CD4-positive, alpha-beta T cell treated with Interleukin-17A for 4 hours (primary cell): ENCODE data around the gene TMEM238.
"Not testable (repeated sequence)": the region's sequence is repeated elsewhere in the genome, so short reads cannot be mapped to it uniquely, and the experiment has no call there.

Experiments used
- DNase-seq: peaks from one replicate; pipeline ENCODE4 v3.0.0-alpha.2; 2020; ENCODE audit warnings: mixed read lengths

The TMEM238 gene, protein sequence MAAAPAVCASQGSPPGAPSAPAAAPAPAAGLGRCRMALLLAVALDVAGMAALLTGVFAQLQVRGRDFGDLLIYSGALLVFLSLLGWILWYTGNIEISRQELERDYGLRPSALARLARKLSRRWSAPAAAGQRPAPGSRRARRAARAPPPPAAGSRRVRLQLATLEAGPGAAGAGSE

DNA sequence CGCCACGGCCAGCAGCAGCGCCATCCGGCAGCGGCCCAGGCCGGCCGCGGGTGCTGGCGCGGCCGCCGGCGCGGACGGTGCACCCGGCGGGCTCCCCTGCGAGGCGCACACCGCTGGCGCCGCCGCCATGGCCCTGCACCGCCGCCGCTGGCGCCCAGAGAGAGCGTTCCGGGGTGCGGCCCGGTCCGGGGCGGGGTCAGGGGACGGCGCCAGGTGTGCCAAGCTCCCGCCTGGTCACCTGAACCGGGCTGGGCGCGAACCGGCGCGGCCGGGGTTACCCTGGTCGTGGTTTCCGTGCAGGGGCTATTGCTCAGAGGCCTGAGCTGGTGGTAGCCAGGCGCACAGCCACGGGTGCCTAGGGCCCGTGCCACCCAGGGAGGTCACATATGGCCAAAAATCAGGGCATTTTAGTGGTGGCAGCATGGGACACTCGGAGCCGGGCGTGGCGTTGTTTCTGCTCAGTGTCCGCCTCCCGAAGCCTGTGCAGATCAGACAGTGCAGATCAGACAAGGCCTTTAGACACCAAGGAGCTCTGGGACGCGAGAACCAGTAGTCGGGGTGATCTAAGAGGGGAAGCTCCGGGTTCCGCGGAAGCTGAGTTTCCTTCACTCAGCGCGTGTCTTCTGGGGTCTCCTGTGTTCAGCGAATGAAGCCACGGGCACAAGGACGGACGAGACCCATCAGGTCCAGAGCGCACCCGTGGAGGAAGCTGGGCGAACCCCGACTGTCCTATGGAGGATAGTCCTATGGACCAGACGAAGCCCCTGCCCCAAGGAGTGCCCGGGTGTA is at the start of gene TMEM238:
TSS of gene TMEM238 (minus strand) at position 162 of the 789 bp plus-strand sequence. CDS start at position 129, 33 bp downstream.
- peak; percentile 56 for DNase-seq

DNA sequence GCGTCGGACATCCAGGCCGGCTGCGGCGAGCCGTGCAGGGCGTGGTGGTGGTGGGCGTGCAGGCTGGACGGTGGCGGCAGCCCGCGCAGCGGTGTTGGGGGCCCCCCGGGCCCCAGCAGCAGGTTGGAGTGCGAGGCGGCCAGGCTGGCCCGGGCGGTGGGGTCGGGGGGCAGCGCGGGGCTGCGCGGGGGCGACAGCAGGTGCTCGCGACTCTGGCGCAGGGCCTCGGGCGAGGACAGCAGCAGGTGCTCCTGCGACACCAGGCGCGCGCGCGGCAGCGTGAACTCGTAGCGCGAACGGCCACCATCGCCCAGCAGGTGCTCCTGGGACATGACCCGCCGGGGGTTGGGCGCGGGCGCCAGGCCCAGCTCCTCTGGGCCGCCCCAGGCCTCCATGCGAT is 49.2 kb upstream of the TMEM238 start:
- DNase-seq: no peak

DNA sequence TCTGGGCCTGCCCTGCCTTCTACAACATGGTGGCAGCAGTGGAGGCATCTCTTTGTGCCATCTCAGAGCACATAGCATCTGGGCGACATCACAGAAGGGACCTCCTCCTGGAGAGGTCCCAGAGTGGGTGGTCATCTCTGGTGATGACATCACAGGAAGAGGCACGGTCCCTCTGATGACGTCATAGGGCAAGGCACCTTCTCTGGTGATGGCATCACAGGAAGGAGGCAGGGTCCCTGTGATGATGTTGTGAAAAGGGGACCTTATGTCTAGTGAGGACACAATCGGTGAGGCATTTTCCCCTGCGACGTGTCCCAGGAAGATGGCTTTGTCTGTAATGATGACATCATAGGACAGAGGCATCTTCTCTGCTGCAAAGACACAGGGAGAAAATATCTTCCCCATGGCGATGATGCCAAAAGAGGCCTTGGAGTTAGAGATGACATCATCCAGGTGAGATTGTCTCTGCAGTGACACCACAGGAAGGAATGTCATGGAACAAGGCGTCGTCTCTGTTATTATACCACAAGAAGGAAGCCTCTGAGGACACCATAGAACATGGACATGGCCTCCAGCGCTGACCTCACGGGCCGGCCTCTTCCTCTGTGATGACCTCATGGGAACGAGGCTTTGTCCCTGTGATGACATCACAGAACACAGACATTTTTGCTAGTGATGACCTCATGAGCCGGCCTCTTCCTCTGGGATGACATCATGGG is 48.3 kb upstream of the TMEM238 start:
- no peak for DNase-seq

DNA sequence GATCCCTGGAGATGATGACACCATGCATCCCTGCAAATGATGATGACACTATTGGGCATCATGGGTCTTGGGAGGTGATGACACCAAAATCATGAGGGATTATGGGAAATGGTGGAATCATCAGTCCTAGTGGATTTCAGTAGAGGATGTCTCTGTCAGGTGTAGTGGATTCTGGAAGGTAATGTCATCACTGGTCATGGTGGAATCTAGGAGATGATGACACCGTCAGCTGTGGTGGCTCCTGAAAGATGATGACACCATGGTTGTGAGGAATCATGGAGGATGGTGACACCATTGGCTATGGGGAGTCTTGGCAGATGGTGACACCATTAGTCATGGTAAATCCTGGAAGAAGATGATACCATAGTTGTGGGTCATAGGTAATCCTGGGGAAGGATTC is 47.1 kb upstream of the TMEM238 start:
- no peak for DNase-seq

DNA sequence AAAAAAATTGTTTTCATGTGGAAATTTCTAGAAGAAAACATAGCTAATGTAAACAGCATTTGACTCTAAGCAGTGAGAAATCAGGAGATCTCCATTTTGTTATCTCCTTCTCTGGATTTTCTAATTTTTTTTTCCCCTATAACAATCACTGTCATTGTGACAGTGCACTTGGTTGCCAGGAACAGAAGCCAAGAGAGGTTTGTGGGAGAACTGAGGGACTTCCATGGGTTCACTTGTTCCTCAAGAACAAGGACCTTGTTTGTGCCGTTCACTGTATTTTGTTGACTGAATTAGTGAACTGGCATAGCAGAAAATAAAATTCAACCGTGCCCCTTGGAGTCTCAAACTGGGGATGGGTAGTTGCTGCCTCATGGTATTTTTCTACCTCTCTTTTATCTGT is 42.0 kb upstream of the TMEM238 start:
- no peak for DNase-seq

DNA sequence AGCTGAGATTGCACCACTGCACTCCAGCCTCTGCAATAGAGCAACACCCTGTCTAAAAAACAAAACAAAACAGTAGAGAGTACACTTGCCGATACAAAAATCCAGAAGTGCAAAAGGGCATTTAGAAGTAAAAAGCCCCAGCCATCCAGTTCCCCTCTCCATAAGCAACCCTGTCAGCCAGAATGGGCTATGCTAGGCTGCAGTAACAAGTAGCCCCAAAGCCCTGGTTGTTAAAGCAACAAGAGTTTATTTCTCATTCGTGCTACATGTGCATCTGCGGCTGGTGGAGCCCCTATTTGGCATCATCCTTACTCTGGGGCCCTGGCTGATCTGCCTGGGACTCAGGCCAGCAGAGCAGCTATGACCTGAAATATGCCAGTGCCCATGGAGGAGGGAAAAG is 40.4 kb upstream of the TMEM238 start:
- DNase-seq: no peak

DNA sequence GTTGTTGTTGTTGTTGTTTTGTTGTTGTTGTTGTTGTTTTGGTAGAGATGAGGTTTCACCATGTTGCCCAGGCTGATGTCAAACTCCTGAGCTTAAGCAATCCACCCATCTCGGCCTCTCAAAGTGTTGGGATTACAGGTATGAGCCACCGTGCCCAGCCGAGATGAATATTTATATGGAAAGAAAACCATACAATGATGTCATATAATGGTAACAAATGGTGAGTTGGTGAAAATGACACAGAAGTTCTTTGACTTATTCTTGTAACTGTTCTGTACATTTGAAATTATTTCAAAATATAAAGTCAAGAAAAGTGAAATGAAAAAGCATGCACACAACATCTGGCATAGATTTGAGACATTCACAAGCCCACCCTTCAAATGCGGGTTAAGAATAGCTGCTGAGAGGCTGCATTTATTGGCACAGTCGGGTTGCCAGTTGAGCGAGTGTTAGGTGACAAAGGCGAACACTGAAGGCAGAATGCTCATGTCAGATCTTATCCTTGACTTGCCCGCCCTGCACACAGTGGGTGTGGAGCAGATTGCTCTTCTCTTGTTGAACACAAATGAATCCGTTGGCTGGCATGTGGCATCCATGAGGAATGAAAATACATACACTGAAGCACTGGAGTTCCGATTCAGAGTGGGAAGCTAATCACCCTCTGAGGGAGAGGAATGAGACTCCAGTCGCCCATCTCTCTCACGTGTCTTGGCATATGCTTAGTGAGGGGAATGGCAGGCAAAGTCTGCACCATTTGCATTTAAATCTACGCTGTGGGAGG is 39.3 kb upstream of the TMEM238 start:
- DNase-seq: no peak

DNA sequence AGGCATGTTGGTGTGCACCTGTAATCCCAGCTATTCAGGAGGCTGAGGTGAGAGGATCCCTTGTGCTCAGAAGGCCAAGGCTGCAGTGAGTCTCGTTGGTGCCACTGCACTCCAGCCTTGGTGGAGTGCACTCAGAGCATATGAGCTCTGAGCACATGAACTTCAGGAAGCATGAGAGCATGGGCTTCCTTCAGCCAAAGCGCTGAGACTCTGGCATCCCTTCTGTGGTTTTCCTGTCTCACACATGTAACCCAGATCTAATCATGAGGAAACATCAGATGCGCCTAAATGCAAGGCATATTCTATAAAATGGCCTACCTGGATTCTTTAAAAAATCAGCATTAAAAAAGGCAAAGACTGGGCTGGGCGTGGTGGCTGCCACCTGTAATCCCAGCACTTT is 37.2 kb upstream of the TMEM238 start:
- DNase-seq: peak; percentile 68

DNA sequence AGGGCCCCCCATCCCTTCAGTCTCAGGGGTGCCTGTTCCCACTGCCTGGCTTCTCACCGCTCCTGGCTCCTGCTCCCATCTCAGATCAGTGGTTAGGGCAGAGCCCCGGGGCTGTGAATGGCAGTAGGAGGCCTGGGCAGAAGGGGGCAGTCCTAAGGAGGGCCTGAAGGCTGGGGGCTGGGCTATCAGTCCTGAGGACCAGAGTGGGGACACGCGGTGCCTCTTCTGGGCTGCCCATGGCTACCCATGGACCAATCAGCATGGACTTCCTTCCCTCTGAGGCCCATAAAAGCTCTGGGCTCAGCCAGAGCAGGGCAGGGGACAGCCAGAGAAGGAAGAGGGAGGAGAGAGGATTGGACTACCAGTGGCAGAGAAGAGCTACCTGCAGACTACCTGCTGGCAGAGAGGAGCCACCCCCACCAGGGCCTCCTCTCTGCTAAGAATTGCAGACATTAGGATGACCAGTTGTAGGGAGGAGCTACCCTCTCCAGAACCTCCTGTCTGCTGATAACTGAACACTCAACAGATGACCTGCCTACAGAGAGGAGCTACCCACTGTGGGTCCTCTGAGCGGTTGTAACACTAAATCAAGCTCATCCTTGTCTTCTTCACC is 35.6 kb upstream of the TMEM238 start:
- no peak for DNase-seq

DNA sequence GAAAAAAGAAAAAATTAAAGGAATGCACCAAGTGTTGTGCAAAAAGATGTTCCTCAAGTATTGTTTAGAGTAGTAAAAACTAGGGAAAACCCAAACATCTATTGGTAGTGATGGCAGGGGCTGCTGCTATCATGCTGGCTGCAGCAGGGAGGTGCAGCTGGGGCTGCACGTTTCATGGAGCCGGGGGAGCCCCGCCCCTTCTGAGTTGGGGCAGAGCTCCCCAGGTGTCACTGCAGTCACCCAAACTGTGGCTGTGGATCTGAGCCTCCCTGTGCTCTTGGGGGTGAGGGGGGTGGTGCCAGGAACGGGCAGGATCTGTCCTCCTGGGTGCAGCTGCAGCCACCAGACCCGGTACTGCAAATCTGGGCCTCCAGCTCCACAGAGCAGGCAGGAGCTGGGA is 35.0 kb upstream of the TMEM238 start:
- no peak for DNase-seq

DNA sequence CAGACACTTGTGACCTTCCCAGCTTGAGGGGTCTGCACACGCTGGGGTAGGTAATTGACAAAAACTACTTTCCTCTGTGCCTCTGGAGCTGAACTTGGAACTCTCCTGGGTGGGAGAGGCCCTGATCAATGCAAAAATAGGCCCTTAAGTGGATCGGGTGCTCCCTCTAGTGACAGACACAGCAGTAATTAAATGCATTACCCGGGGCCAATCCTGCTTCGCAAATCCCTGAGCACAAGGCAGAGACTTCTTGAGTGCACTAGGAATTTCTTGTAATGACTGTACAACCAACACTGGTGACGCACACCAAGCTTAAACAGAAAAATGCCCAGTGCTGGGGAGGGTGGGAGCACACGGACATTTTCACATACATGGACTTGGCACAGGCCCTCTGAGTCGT is 34.1 kb upstream of the TMEM238 start:
- peak; percentile 72 for DNase-seq

DNA sequence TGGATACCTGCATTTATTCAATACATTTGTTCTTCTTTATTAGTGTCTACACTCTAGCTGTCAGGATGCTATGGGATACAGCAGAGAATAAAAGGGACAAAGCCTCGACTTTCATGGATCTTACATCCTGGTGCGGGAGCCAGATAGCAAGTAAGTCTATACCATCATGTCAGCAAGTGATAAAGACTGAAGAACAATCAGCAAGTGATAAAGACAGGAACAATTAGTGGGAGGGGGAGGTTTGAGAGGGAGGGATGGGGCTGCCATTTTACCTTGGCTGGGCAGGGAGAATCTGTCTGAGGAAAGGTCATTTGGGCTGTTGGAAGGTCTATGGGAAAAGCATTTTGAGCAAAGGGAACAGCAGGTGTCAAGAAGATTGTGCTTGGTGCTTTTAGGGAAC is 26.1 kb upstream of the TMEM238 start:
- DNase-seq: no peak

DNA sequence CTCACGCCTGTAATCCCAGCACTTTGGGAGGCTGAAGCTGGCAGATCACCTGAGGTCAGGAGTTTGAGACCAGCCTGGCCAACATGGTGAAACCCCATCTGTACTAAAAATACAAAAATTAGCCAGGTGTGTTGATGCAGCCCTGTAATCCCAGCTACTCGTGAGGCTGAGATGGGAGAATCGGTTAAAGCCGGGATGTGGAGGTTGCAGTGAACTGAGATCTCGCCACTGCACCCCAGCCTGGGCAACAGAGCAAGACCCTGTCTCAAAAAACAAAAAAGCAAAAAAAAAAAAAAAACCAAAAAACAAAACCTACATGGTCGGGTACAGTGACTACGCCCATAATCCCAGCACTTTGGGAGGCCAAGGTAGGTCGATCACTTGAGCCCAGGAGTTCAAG is 25.1 kb upstream of the TMEM238 start:
- DNase-seq: not testable (repeated sequence)

DNA sequence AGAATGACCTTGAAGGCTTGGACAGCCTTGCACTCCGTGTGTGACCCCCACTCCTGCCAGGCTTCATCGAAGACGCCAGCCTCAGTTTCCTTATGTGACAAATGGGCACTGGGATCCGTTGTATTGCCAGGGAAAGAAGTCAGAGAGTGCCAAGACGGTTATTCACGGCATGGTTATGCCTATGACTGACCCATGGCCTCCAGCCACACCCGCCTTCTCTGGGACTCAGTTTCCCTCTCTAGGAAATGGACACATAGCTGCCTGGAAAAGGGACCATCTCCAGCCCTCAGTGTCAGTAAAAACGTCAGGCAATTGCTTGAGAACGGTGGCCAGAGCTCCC is 24.4 kb upstream of the TMEM238 start:
- DNase-seq: no peak

DNA sequence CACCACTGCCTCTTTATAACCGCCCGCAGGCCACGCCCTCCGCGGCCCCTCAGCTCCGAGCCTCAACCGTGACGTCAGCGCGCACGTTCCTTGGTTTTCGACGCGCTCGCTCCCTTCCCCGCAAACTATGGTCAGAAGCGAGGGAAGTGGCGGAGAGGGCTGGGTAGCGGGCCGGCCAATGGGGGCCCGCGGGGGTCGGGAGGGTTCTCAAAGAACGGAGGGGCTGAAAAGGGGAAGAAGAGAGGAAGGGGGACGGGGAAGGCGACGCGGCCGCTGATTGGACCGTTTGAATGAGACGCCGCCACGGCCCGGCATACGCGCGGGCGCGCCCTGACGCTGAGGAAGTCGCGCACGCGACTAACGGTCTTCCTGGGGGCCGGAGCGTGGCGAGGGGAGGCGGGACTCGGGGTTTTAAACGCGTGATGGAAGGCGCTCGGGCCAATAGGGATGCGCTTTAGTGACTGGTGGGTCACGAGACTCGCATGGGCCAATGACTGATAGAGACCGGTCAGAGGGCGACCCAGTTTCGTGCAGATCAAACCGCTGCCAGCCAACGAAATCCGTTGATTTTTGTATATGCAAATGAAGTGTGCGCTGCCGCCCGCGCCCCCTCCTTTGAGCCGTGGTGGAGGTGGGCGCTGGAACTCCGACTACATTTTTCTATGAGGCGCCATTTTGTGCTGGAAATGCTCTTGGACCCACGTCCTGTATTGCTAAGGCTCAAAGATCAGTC is 23.9 kb upstream of the TMEM238 start:
- peak; percentile 97 for DNase-seq

DNA sequence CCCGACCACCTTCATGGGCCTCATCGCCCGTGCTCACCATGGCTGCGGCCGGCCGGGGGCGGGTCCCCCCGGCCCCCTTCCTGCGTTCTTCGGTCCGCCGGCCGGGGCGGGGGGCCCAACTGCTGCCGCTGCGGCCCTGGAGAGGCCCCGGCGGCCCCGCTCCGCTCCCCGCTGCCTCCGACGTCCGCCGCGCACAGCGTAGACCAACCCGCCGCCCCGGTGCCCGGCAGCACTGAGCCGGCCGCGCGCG is 23.4 kb upstream of the TMEM238 start, which contains the start of gene UBE2S:
TSS of gene UBE2S (minus strand) at position 239 of the 250 bp plus-strand sequence. CDS start at position 40, 199 bp downstream.
- DNase-seq: not testable (repeated sequence)

DNA sequence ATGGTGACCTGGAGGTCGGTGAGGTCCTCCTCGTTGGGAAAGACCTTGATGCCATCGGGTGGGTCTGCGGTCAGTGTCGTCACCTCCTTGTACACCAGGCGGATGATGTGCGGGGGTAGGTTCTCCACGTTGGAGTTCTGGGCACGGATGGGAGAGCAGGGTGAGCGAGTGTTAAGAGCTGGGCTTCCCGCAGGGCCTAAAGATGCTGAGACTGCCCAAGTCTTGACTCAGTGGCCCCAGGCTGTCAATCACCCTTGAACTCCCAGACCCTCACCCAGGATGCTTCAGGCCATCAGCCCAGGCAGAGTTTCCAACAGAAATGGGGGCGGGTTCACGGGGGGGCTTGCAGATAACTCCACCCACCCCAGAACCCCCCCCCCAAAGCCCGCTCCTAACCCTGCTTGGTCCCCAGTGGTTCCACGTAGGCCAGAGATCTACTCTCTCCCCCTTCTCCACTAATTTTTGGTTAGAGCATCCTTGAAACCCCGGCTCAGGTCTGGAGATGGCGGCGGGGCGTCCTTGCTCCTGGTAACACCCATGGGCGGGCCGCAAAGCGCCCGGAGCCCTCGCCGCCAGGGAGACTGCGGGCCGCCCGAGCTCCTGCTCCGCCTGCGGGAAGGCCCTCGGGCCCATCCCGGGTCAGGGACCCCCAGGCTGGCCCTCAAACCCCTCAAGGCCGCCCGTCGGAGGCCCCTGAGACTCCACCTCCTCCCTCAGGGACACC is 22.9 kb upstream of the TMEM238 start:
- DNase-seq: peak; percentile 46

DNA sequence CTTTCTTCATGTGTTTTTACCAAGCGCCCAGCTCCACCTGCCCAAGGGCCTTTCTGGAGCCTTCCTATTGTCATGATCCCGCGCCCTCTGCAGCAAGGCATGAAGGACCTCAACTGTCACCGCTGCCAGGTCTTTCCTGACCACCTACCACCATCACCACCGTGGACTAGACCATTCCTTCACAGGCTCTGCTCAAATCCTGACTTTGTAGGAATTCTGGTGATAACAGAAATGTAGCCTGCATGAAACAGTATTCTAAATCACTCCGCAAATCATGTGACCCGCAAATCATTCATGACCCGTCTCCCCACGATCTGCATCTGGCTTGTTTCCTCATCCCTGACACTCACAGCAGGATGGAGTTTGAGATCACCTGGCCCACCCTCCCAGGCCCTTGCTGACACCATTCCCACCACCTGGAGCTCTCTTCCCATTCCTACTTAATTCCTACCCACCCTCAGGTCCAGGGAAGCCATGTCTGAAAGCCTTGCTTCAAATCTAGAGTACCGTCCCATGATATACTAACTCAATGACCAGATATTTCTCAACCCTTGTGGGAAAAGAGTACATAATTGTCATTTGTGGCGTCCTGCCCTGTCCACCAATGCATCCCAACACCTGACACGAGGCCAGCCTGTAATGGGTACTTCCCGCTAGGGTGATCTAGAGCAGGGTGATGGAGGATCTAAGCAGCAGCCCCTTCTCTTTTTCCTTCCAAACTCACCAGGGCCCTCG is 22.2 kb upstream of the TMEM238 start:
- no peak for DNase-seq

DNA sequence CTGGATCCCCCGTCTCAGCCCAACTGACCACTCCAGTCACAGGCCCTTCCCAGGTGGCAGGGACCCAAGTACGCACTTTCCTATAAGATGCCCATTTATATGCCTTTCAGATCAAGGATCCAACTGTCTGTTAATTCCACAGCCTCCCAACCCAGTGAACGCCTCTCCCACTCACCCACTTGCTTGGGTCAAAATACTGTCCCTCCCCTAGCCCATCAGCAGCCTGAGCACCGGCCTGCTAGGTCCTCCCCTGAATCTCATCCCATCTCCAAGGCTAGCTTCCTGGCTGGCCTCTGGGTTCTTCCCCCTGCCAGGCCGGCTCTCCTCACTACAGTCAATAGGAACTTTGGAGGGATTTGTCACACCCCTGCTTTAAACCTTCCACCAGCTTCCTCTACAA is 21.5 kb upstream of the TMEM238 start:
- DNase-seq: no peak

DNA sequence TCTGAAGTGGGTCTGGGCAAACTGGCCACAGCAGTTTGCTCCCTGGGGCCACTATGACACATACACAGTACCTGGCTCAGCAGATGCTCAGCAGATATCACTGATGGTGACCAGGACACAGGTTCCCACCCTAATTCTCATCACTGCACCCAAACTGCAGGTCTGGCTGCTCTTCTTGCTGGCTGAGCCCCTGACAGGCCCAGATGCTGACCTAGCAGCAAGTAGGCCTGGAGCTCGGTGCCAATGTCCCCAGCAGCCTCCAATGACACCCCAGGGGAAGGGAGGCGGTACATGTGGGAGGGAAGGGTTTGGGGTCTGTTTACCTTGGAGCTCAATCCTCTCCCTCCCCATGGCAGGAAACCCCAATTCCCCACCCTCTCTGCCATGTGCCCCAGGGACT is 18.4 kb upstream of the TMEM238 start:
- no peak for DNase-seq

DNA sequence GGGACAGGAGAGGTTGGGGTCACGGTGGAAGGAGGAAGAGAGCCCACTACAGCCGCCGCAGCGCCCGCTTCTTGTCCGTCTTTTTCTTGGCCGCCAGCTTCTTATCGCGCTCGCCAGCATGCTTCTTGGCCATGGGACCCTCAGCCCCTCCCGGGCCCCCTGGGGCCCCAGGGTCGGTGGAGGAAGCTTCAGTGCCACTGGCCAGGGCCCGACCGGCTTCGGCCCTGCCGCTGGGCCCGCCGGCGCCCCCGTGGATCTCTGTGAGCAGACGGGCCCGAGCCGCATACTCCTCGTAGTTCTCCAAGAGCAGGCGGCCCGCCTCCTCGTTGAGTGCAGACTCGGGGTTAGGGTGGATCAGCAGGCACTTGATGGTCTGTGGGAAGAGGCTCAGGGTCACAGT is 17.3 kb upstream of the TMEM238 start:
- DNase-seq: not testable (repeated sequence)
